ENCODE measurements around the gene RBM17. TPM values are rescaled to one million over a fixed set of nuclear protein-coding genes. Genes with fewer than 3 reads are reported as not detected.
"Not testable (repeated sequence)": the region's sequence is repeated elsewhere in the genome, so short reads cannot be mapped to it uniquely, and the experiment has no call there.

The RBM17 gene, protein sequence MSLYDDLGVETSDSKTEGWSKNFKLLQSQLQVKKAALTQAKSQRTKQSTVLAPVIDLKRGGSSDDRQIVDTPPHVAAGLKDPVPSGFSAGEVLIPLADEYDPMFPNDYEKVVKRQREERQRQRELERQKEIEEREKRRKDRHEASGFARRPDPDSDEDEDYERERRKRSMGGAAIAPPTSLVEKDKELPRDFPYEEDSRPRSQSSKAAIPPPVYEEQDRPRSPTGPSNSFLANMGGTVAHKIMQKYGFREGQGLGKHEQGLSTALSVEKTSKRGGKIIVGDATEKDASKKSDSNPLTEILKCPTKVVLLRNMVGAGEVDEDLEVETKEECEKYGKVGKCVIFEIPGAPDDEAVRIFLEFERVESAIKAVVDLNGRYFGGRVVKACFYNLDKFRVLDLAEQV
- total RNA-seq: 100 to 1,000 TPM; 164 to 177 TPM

DNA sequence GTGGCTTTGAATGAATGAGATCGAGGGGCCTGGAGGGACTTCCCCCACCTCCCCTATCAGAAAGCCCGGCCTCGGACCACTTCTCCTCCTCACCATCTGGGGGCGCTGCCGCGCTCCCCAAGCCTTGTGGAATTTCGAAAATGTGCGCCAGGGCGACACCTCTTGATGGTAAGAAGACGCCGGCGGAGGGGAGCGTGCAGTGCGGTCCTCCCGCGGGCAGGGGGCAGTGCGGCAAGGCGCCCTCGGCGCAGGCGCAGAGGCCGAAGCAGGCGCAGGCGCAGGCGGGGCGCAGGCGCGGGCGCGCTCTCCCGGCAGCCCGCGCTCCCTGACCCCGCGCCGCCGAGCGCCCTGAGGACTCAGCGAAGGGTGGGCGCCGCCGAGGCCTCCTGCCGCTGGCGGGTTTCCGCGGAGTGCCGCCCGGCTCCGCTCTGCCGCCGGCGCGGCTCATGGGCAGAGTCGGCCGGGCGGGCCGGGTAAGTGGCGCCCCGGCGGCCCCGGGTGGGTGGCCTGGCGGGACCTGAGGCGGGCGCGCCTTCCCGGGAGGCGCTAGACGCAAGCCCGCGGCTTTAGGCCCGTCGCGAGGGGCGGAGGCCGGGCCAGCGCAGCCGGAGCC is at the start of gene RBM17:
Gene RBM17 (plus strand): TSS at position 314 of the 613 bp plus-strand sequence. CDS start 8,032 bp downstream, outside the sequence.
- Mint-ChIP-seq H3K9me3 (no peaks in the 10 kb centered on the region), H3K27ac (peak within 1 kb of the TSS; percentile 67), H3K4me1 (peaks cover 73% of the 10 kb centered on the region), H3K36me3 (ENCODE audit: low read depth) (peaks cover 13% of the 10 kb centered on the region), H3K4me3 (peak within 1 kb of the TSS; percentile 96), H3K27me3 (no peaks in the 10 kb centered on the region)
- DNase-seq: peak; percentile 96
- ChIA-PET CTCF (interaction anchor here (1.0 to 1.8 kb wide), 4 partner anchors 31 to 313 kb away, joined by 3 to 8 read pairs (median 3); no protein-coding TSS in a partner anchor), POLR2A (no interaction called here)

DNA sequence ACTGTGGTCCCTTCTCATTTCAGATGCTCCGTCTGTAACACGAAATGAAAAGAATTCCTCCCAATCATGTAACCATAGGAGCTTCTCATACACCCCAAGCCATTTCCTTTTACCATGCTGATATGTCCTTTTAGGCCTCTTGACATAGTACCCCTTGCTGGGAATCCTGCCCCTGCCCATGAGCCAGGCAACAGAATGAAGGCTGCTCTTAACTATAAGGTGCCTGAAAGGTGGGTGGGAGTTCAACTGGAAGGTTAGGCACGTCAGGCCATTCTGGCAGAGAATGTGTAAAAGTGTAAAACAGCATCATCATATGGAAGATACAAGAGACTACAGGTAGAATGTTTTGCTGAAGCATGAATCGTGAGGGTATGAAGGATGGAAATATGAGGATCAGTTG is 49.1 kb upstream of the RBM17 start:
- peaks cover 7% of the 10 kb centered on the region for H3K9me3 Mint-ChIP-seq
- peaks cover 75% of the 10 kb centered on the region for H3K36me3 Mint-ChIP-seq (ENCODE audit: low read depth)
- ChIA-PET POLR2A (no interaction called here), CTCF (interaction anchor here (1.0 to 1.1 kb wide), 2 partner anchors 9 to 41 kb away, joined by 3 read pairs; no protein-coding TSS in a partner anchor)
- DNase-seq: no peak
- no peaks in the 10 kb centered on the region for H3K27me3 Mint-ChIP-seq
- H3K4me3 Mint-ChIP-seq: no peak overlapping the region
- H3K4me1 Mint-ChIP-seq: peaks cover 88% of the 10 kb centered on the region
- H3K27ac Mint-ChIP-seq: no peak overlapping the region

DNA sequence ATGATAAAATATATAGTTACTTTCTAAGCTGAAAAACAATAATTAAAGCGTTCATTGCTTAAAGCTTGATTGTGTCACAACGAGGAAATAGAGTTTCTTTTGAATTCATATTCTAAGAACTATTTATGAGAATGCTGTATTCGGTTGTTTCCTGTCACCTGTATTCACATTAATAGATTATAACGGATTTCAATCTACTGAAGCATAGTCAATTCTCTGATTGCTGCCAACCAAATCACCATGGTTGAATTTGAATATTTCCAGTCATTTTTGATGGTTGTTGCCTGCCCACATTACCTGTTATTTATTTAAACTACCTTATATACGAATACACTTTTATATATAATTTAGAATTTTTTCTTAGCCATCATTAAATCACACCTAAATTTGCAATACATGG is 48.6 kb upstream of the RBM17 start:
- H3K27ac Mint-ChIP-seq: no peak overlapping the region
- H3K36me3 Mint-ChIP-seq (ENCODE audit: low read depth): peaks cover 78% of the 10 kb centered on the region
- ChIA-PET CTCF (interaction anchor here (1.0 to 1.1 kb wide), 2 partner anchors 10 to 41 kb away, joined by 3 read pairs; no protein-coding TSS in a partner anchor), POLR2A (no interaction called here)
- H3K9me3 Mint-ChIP-seq: peaks cover 7% of the 10 kb centered on the region
- no peak overlapping the region for H3K4me3 Mint-ChIP-seq
- H3K4me1 Mint-ChIP-seq: peaks cover 91% of the 10 kb centered on the region
- no peak for DNase-seq
- H3K27me3 Mint-ChIP-seq: no peaks in the 10 kb centered on the region

DNA sequence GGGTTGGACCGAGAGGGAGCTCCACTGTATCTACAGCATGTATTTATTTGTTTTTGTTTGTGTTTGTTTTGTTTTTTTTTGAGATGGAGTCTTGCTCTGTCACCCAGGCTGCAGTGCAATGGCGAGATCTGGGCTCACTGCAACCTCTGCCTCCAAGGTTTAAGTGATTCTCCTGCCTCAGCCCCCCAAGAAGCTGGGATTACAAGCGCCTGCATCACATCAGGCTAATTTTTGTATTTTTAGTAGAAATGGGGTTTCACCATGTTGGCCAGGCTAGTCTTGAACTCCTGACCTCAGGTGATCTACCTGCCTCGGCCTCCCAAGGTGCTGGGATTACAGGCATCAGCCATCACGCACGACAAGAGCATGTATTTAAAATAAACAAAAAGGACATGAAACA is 45.5 kb upstream of the RBM17 start:
- H3K9me3 Mint-ChIP-seq, POLR2A ChIA-PET, H3K4me3 Mint-ChIP-seq, H3K27me3 Mint-ChIP-seq, DNase-seq: not testable (repeated sequence)
- Mint-ChIP-seq H3K36me3 (ENCODE audit: low read depth) (peaks cover 67% of the 10 kb centered on the region), H3K4me1 (peaks cover 87% of the 10 kb centered on the region), H3K27ac (peak overlapping the region; percentile 55)
- CTCF ChIA-PET: interaction anchor here (0.6 kb wide), 1 partner anchor 616 kb away, joined by 5 read pairs; no protein-coding TSS in a partner anchor

DNA sequence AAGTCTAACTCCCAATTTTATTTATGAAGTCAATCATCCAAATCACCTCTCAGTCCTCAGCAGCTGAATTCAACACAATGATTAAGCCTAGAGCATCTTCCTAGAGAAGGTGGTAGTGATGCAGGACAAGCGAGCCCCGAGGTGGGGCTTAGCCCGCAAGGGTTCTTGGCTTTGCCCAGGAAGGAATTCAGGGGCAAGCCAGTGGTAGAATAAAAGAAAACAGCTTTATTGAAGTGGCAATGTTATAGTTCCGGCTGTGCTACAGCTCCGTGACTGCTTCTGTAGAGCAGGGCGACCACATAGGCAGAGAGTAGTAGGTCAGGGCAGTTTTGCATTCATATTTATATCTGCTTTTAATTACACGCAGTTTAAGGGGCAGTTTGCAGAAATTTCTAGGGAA is 44.8 kb upstream of the RBM17 start:
- H3K4me1 Mint-ChIP-seq: peaks cover 87% of the 10 kb centered on the region
- peaks cover 68% of the 10 kb centered on the region for H3K36me3 Mint-ChIP-seq (ENCODE audit: low read depth)
- no peak for DNase-seq
- no peaks in the 10 kb centered on the region for H3K27me3 Mint-ChIP-seq
- ChIA-PET CTCF (no interaction called here), POLR2A (no interaction called here)
- peak overlapping the region; percentile 72 for H3K27ac Mint-ChIP-seq
- H3K4me3 Mint-ChIP-seq: peak overlapping the region; percentile 45
- peaks cover 7% of the 10 kb centered on the region for H3K9me3 Mint-ChIP-seq

DNA sequence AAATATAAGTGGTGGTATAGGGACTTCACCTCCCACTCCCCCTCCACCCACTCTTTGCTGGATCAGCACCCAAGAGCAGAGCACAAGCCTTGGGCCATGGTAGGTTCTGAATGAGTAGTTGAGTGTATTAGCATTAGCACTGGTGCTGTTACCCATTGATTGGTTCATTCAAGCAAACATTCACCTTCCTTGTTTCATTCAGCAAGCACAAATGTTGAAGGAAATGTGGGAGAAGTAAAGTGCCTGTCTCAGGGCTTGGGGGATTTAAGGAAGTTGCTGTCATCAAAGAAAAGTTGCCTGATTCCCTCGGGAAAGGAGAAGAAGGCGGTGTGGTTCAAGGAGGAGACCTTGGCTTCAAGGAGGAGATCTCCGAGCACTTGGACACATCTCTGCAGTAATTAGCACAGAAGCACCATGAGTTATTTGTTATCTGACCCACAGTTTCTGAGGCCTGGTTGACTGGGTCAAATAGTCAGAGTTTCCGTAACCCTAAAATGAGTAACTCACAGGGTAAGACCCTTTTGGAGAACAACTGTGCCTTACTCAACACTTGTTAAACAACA is 44.0 kb upstream of the RBM17 start:
- Mint-ChIP-seq H3K36me3 (ENCODE audit: low read depth) (peaks cover 68% of the 10 kb centered on the region), H3K4me1 (peaks cover 87% of the 10 kb centered on the region)

DNA sequence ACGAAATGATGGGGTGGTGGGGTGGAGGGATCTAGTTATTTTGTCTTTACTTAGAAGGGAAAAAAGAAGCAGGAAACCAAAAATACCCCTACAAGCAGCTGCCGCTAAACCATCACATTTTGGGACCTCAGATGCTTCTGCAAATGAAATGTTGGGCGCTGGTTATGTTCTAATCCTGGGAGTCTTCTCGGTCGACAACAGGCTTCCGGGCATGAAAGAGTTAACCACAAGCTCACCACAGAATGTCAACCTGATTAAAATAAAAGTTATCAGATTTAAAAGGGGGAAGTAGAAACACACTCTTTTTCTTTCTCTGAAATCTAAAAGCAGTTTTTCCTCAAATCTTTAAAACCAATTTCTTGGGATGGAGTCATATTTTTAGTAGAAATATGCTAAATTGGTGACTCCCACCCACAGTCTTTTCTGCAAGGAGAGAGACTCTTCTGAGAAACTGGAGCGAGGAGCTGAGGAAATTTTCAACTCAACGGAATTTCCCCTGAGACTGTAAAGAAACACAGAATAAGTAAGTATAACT is 43.5 kb upstream of the RBM17 start:
- H3K4me3 Mint-ChIP-seq: peak overlapping the region; percentile 45
- DNase-seq: peak; percentile 60
- no peaks in the 10 kb centered on the region for H3K9me3 Mint-ChIP-seq
- H3K27ac Mint-ChIP-seq: peak overlapping the region; percentile 72
- ChIA-PET CTCF (interaction anchor here (0.5 to 1.4 kb wide), 4 partner anchors 36 to 163 kb away, joined by 3 to 6 read pairs (median 4); no protein-coding TSS in a partner anchor), POLR2A (interaction anchor here (0.6 to 0.8 kb wide), 2 partner anchors 23 to 368 kb away, joined by 3 to 4 read pairs; no protein-coding TSS in a partner anchor)
- H3K27me3 Mint-ChIP-seq: no peaks in the 10 kb centered on the region
- H3K36me3 Mint-ChIP-seq (ENCODE audit: low read depth): peaks cover 67% of the 10 kb centered on the region
- H3K4me1 Mint-ChIP-seq: peaks cover 87% of the 10 kb centered on the region

More for the DNA sequence above, 44.0 kb upstream of the RBM17 start:
- Mint-ChIP-seq H3K9me3 (peaks cover under 1% of the 10 kb centered on the region), H3K27ac (peak overlapping the region; percentile 72), H3K27me3 (no peaks in the 10 kb centered on the region), H3K4me3 (peak overlapping the region; percentile 45)
- POLR2A ChIA-PET: no interaction called here
- CTCF ChIA-PET: interaction anchor here (0.9 to 1.4 kb wide), 2 partner anchors 37 to 45 kb away, joined by 3 to 4 read pairs; no protein-coding TSS in a partner anchor
- no peak for DNase-seq

DNA sequence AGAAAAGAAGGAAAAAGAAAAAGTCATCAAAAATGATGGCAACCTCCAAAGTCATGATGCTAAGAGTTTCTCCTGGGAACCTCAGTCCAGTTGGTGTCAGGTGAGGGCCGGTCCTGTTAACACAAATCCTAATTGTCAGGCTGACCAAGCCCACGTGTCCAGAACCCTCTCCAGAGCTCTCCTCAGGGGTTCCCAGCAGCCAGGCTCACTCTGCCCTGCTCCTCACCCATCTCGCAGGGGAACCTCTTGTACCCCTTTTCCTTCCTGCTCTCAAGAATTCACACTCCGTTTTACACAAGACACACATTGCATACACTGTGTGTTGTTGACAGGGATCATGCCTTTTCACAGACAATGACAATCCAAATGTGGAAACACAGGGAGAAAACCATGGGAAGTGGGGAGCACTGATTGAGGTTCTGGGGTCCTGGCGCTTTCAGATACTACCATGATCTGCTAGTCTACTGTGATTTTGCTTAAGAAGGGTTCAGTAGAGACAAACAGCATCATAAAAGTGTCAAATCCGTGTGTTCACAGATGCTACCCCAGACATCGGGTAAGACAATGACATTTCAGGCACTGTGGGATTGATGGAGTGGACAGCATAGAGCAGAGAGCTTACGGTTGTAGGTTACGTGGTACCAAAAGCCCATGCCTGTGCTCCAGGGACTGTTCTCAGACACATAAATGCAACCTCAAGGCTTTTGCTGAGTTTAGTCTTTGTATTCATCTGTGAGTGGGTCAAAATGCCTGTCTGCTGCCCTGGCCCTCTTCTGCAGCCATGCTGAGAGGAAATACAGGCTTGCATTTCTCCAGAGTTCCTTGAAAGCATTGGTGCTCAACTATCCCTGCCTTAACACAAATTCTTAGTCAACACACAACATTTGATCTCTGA is 42.7 kb upstream of the RBM17 start:
- Mint-ChIP-seq H3K27me3 (no peaks in the 10 kb centered on the region), H3K4me1 (peaks cover 90% of the 10 kb centered on the region), H3K36me3 (ENCODE audit: low read depth) (peaks cover 69% of the 10 kb centered on the region), H3K9me3 (no peaks in the 10 kb centered on the region), H3K27ac (peak overlapping the region; percentile 73), H3K4me3 (peak overlapping the region; percentile 45)
- no peak for DNase-seq
- ChIA-PET POLR2A (interaction anchor here (0.6 to 0.8 kb wide), 2 partner anchors 22 to 368 kb away, joined by 3 to 4 read pairs; no protein-coding TSS in a partner anchor), CTCF (interaction anchor here (0.5 to 1.7 kb wide), 6 partner anchors 12 to 164 kb away, joined by 3 to 10 read pairs (median 4); no protein-coding TSS in a partner anchor)

DNA sequence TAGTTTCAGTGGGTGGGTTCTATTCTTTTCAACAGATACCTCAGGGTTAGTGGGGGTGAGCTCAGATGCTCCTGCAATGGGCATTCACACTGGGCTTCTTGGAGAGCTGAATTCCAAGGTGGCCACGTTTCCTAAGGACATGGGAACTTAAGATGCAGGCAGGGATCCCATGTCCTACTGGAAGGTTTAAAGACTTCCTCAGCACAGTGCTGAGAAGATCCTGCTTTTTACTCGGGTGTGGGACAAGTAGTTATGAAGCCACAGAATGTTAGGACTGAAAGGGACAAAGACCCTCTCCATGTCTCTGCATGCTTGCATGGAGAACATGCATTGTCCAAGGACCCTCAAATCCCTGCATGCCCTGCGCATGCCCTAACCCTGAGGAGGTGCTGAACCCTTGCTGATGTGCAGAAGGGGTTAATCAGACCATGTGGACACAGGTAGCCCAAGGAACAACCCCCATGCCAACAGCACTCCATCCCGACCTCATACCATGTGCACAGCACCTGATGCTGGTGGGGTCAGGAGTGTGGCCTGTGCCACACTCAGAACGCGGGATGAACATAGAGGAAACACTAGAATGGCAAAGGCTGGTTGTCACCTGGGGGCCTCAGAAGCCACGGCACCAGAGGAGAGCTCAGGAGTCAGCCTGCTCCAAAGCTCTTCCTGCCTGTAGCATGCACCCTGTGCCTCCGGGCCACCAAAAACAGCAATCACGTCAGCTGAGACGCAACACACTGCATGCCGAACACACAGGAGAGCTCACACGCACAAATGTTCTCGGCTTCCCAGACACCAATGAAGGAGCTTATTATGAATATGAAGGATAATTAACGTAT is 41.8 kb upstream of the RBM17 start:
- H3K4me1 Mint-ChIP-seq: peaks cover 89% of the 10 kb centered on the region
- no peak for DNase-seq
- ChIA-PET CTCF (interaction anchor here (0.9 to 1.7 kb wide), 4 partner anchors 8 to 39 kb away, joined by 3 to 10 read pairs (median 3); no protein-coding TSS in a partner anchor), POLR2A (interaction anchor here (0.6 kb wide), 1 partner anchor 135 kb away, joined by 4 read pairs; no protein-coding TSS in a partner anchor)
- H3K27me3 Mint-ChIP-seq: no peaks in the 10 kb centered on the region
- peaks cover 67% of the 10 kb centered on the region for H3K36me3 Mint-ChIP-seq (ENCODE audit: low read depth)
- no peaks in the 10 kb centered on the region for H3K9me3 Mint-ChIP-seq
- peak overlapping the region; percentile 73 for H3K27ac Mint-ChIP-seq
- peak overlapping the region; percentile 45 for H3K4me3 Mint-ChIP-seq

DNA sequence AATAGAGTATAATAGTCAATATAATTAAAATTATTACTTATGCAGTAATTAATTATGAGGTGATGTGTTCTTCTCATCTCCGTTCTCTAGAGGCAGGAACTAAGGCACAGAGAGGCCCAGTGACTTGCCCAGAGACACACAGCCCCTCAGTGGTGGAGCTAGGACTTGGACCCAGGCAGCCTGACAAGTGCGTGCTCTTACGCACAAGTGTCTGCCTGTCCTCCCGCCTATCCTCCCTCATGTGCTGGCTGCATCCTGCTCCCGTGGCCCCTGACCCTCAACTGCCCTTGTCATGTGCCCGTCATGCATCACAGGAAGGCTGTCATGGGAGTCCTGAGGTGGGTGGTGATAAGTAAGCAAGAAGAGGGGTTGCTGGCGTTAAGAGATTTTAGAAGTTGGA is 41.0 kb upstream of the RBM17 start:
- ChIA-PET POLR2A (no interaction called here), CTCF (interaction anchor here (1.0 to 1.7 kb wide), 3 partner anchors 9 to 38 kb away, joined by 3 to 10 read pairs (median 3); no protein-coding TSS in a partner anchor)
- DNase-seq: no peak
- Mint-ChIP-seq H3K4me3 (no peak overlapping the region), H3K4me1 (peaks cover 92% of the 10 kb centered on the region), H3K36me3 (ENCODE audit: low read depth) (peaks cover 67% of the 10 kb centered on the region), H3K9me3 (no peaks in the 10 kb centered on the region), H3K27ac (peak overlapping the region; percentile 70), H3K27me3 (no peaks in the 10 kb centered on the region)

Data from activated CD4-positive, alpha-beta T cell treated with anti-CD3 and anti-CD28 coated beads, Interleukin-2, amount 10 ng/mL, durations not matched to agents 7 days and 5 days (primary cell).